Liver (tissue), 9 donors: ENCODE measurements around the gene CEP120. TPM values are rescaled to one million over a fixed set of nuclear protein-coding genes. Genes with fewer than 3 reads are reported as not detected.
"Not testable (repeated sequence)": the region's sequence is repeated elsewhere in the genome, so short reads cannot be mapped to it uniquely, and the experiment has no call there.

ENCODE experiments used
- DNase-seq: peaks from one replicate; pipeline ENCODE4 v3.0.0-alpha.2; 2017; ENCODE audit warnings: low spot score
- H3K27ac ChIP-seq, 2 donors: one replicate each; pipeline ENCODE4 v1.7.0; 2013; ENCODE audit warnings: inconsistent platforms in 2 of 2, low read length in 2 of 2, control low read depth in 1 of 2, low read depth in 1 of 2, mild to moderate bottlenecking in 1 of 2
- H3K27me3 ChIP-seq, 4 donors: one replicate each; pipeline versions ENCODE4 v1.6.1 to v1.7.0; 2013; ENCODE audit warnings: low read length in 3 of 4, inconsistent platforms in 1 of 4, mild to moderate bottlenecking in 1 of 4, moderate library complexity in 1 of 4; ENCODE audit not compliant: control insufficient read depth in 4 of 4, insufficient read depth in 4 of 4
- H3K36me3 ChIP-seq, 4 donors: one replicate each; pipeline versions ENCODE4 v1.6.1 to v1.7.0; 2013; ENCODE audit warnings: low read length in 3 of 4, mild to moderate bottlenecking in 3 of 4, low read depth in 1 of 4, moderate library complexity in 1 of 4; ENCODE audit not compliant: control insufficient read depth in 4 of 4, insufficient read depth in 3 of 4
- H3K4me1 ChIP-seq, 4 donors: one replicate each; pipeline versions ENCODE4 v1.6.1 to v1.7.0; 2013; ENCODE audit warnings: low read length in 3 of 4, mild to moderate bottlenecking in 3 of 4, moderate library complexity in 1 of 4; ENCODE audit not compliant: control insufficient read depth in 4 of 4, insufficient read depth in 4 of 4
- H3K4me3 ChIP-seq, 3 donors: one replicate each; pipeline versions ENCODE4 v1.6.1 to v1.7.0; 2013; ENCODE audit warnings: low read length in 3 of 3, control low read depth in 1 of 3, low read depth in 1 of 3, mild to moderate bottlenecking in 1 of 3
- H3K9ac ChIP-seq, 2 donors: one replicate each; pipeline ENCODE4 v1.7.0; 2013; ENCODE audit warnings: low read length in 2 of 2, mild to moderate bottlenecking in 2 of 2, moderate library complexity in 2 of 2, control low read depth in 1 of 2, low read depth in 1 of 2
- H3K9me3 ChIP-seq, 4 donors: one replicate each; pipeline versions ENCODE4 v1.6.1 to v1.7.0; 2013; ENCODE audit warnings: low read length in 3 of 4; ENCODE audit not compliant: control insufficient read depth in 4 of 4
- ATF3 ChIP-seq: IDR thresholded peaks from 2 replicates; pipeline ENCODE4 v1.6.1; 2016; ENCODE audit warnings: antibody characterized with exemption
- CTCF ChIP-seq: fragments of 150-350 bp; IDR thresholded peaks from 2 replicates; pipeline ENCODE4 v1.5.1; 2017; ENCODE audit warnings: improper control_type of control experiment, low read depth, low read length; ENCODE audit not compliant: missing input control
- EGR1 ChIP-seq, 2 donors: IDR thresholded peaks; 2 replicates each; pipeline ENCODE4 v1.6.1; 2016 to 2018; ENCODE audit warnings: antibody characterized with exemption in 2 of 2, low read depth in 2 of 2
- FOXA2 ChIP-seq: IDR thresholded peaks from 2 replicates; pipeline ENCODE4 v1.6.1; 2016; ENCODE audit warnings: antibody characterized with exemption
- GABPA ChIP-seq, 2 donors: IDR thresholded peaks in 1 of 2; conservative IDR thresholded peaks in 1 of 2; 2 replicates each; pipeline ENCODE4 v1.6.1; 2016; ENCODE audit warnings: antibody characterized with exemption in 2 of 2, mild to moderate bottlenecking in 1 of 2, moderate library complexity in 1 of 2
- HNF4A ChIP-seq, 2 donors: conservative IDR thresholded peaks; 2 replicates each; pipeline ENCODE4 v1.6.1; 2016; ENCODE audit warnings: antibody characterized with exemption in 2 of 2, mild to moderate bottlenecking in 2 of 2
- HNF4G ChIP-seq: IDR thresholded peaks from 2 replicates; pipeline ENCODE4 v1.6.1; 2016; ENCODE audit warnings: antibody characterized with exemption
- JUND ChIP-seq, 2 donors: IDR thresholded peaks; 2 replicates each; pipeline ENCODE4 v1.6.1; 2016; ENCODE audit warnings: antibody characterized with exemption in 2 of 2
- MAX ChIP-seq: IDR thresholded peaks from 2 replicates; pipeline ENCODE4 v1.6.1; 2016; ENCODE audit warnings: antibody characterized with exemption
- NR2F2 ChIP-seq: IDR thresholded peaks from 2 replicates; pipeline ENCODE4 v1.6.1; 2016; ENCODE audit warnings: antibody characterized with exemption
- REST ChIP-seq: IDR thresholded peaks from 2 replicates; pipeline ENCODE4 v1.6.1; 2016; ENCODE audit warnings: antibody characterized with exemption, mild to moderate bottlenecking
- RXRA ChIP-seq, 2 donors: IDR thresholded peaks; 2 replicates each; pipeline ENCODE4 v1.6.1; 2017 to 2018; ENCODE audit warnings: antibody characterized with exemption in 2 of 2, mild to moderate bottlenecking in 1 of 2
- SP1 ChIP-seq: IDR thresholded peaks from 2 replicates; pipeline ENCODE4 v1.6.1; 2018; ENCODE audit warnings: antibody characterized with exemption, mild to moderate bottlenecking
- TAF1 ChIP-seq: conservative IDR thresholded peaks from 2 replicates; pipeline ENCODE4 v1.6.1; 2016; ENCODE audit warnings: antibody characterized with exemption, mild to moderate bottlenecking
- YY1 ChIP-seq: IDR thresholded peaks from 2 replicates; pipeline ENCODE4 v1.6.1; 2016; ENCODE audit warnings: antibody characterized with exemption, mild to moderate bottlenecking
- ZBTB33 ChIP-seq: IDR thresholded peaks from 2 replicates; pipeline ENCODE4 v1.6.1; 2016; ENCODE audit warnings: antibody characterized with exemption
- WGBS: extraction: QIAGEN DNeasy Blood & Tissue Kit; methylation state at CpG from one replicate; pipeline ENCODE4 v1.1.7; 2013; 5-methylcytosine and 5-hydroxymethylcytosine counted together
- polyA plus RNA-seq, 2 donors: library from polyadenylated mRNA; stranded (reverse) in 1 of 2; unstranded in 1 of 2; fragments of 200-250 nt in 1 of 2; fragments of >200 nt in 1 of 2; fragmentation: Nextera tagmentation in 1 of 2; extraction: Ambion mirVana in 1 of 2; gene quantifications; one replicate each; pipeline versions ENCODE4 v1.2.1 to v1.2.3, GENCODE V29; 2013 to 2015
- total RNA-seq, 2 donors: library from RNA; depleted of rRNA; stranded (reverse); fragments of >200 nt; gene quantifications; one replicate each; pipeline ENCODE4 v1.2.3, GENCODE V29; 2014
- donor health status: healthy.
- donor health status: healthy.
- donor health status: healthy.
- donor health status: healthy.
- donor health status: healthy.

Gene CEP120
- total and polyA plus RNA-seq, 4 donors, result 2.1 to 11.0 (median 6.7) TPM

GRCh38 chr5:123400870-123401291 is 22.3 kb downstream of the CEP120 start:
- not testable (repeated sequence) for H3K9me3 ChIP-seq, DNase-seq, H3K27ac ChIP-seq, H3K4me3 ChIP-seq, H3K9ac ChIP-seq, H3K27me3 ChIP-seq, H3K4me1 ChIP-seq
- H3K36me3 ChIP-seq, result peaks cover 2 to 30% (median 14%) of the 10 kb centered on the region in 4 donors
- WGBS, result 97% methylated on average over 23 of the region's 23 CpGs

GRCh38 chr5:123398058-123398733 is 25.0 kb downstream of the CEP120 start:
- Histone ChIP-seq H3K9ac (no peak overlapping the region), H3K27ac (no peak overlapping the region), H3K4me1 (no peaks in the 10 kb centered on the region), H3K9me3 (no peaks in the 10 kb centered on the region), H3K27me3 (no peaks in the 10 kb centered on the region), H3K4me3 (no peak overlapping the region), H3K36me3 (peaks cover 4 to 27% (median 13%) of the 10 kb centered on the region in 4 donors)
- 98% methylated on average over 1 of the region's 1 CpG for WGBS
- no peak for TF ChIP-seq GABPA (IDR thresholded peaks at IDR 0.05 in 1 of 2, conservative IDR thresholded peaks at IDR 0.05 in 1 of 2)
- TF ChIP-seq REST, result no peak
- no peak for TF ChIP-seq MAX
- TF ChIP-seq YY1, result no peak
- TF ChIP-seq RXRA (IDR thresholded peaks at IDR 0.05), result no peak
- no peak for TF ChIP-seq EGR1 (IDR thresholded peaks at IDR 0.05; ENCODE audit: low read depth in 2 of 2)
- no peak for TF ChIP-seq HNF4A (conservative IDR thresholded peaks at IDR 0.05)
- TF ChIP-seq ATF3, result no peak
- TF ChIP-seq FOXA2, result no peak
- TF ChIP-seq ZBTB33, result no peak
- no peak for TF ChIP-seq NR2F2
- TF ChIP-seq SP1, result no peak
- no peak for TF ChIP-seq JUND (IDR thresholded peaks at IDR 0.05)
- no peak for TF ChIP-seq CTCF
- no peak for TF ChIP-seq TAF1
- TF ChIP-seq HNF4G, result no peak
- no peak for DNase-seq
